ENCODE measurements around the gene SPATC1L.

The SPATC1L gene

GRCh38 chr21:46160657-46160906 is 23.7 kb downstream of the SPATC1L start:
- H3K4me3 ChIP-seq (ENCODE audit: low read depth, low read length) = no peak overlapping the region
- no peak for DNase-seq (ENCODE audit: low read depth)
- no peak for TF ChIP-seq CTCF (IDR thresholded peaks at IDR 0.05; ENCODE audit: control insufficient read depth, extremely low read depth, insufficient read depth)

GRCh38 chr21:46159841-46160656 is 24.2 kb downstream of the SPATC1L start:
- no peak for TF ChIP-seq CTCF (IDR thresholded peaks at IDR 0.05; ENCODE audit: control insufficient read depth, extremely low read depth, insufficient read depth)
- no peak overlapping the region for H3K4me3 ChIP-seq (ENCODE audit: low read depth, low read length)
- no peak for DNase-seq (ENCODE audit: low read depth)

- no peak overlapping the region for H3K4me3 ChIP-seq (ENCODE audit: low read depth, low read length)
- no peak for DNase-seq (ENCODE audit: low read depth)
- TF ChIP-seq CTCF (IDR thresholded peaks at IDR 0.05; ENCODE audit: control insufficient read depth, extremely low read depth, insufficient read depth) = no peak
Measured at GRCh38 chr21:46159390-46159789, 24.9 kb downstream of the SPATC1L start.

- TF ChIP-seq CTCF (IDR thresholded peaks at IDR 0.05; ENCODE audit: control insufficient read depth, extremely low read depth, insufficient read depth) = no peak
- H3K4me3 ChIP-seq (ENCODE audit: low read depth, low read length) = no peak overlapping the region
- DNase-seq (ENCODE audit: low read depth) = no peak
Measured at GRCh38 chr21:46158666-46159300, 25.5 kb downstream of the SPATC1L start.

GRCh38 chr21:46157987-46158451 is 26.2 kb downstream of the SPATC1L start:
- no peak for DNase-seq (ENCODE audit: low read depth)
- H3K4me3 ChIP-seq (ENCODE audit: low read depth, low read length) = no peak overlapping the region
- TF ChIP-seq CTCF (IDR thresholded peaks at IDR 0.05; ENCODE audit: control insufficient read depth, extremely low read depth, insufficient read depth) = no peak

- H3K4me3 ChIP-seq (ENCODE audit: low read depth, low read length) = no peak overlapping the region
- no peak for DNase-seq (ENCODE audit: low read depth)
- TF ChIP-seq CTCF (IDR thresholded peaks at IDR 0.05; ENCODE audit: control insufficient read depth, extremely low read depth, insufficient read depth) = no peak
Measured at GRCh38 chr21:46157396-46157986, 26.8 kb downstream of the SPATC1L start.
